Amniotic stem cell (primary cell): ENCODE measurements around the gene SPATA46.
"Not testable (repeated sequence)": the region's sequence is repeated elsewhere in the genome, so short reads cannot be mapped to it uniquely, and the experiment has no call there.

Source experiments
- DNase-seq: peaks from one replicate; lab custom pipeline; 2025; lab: John Stamatoyannopoulos, UW

Gene SPATA46

DNA sequence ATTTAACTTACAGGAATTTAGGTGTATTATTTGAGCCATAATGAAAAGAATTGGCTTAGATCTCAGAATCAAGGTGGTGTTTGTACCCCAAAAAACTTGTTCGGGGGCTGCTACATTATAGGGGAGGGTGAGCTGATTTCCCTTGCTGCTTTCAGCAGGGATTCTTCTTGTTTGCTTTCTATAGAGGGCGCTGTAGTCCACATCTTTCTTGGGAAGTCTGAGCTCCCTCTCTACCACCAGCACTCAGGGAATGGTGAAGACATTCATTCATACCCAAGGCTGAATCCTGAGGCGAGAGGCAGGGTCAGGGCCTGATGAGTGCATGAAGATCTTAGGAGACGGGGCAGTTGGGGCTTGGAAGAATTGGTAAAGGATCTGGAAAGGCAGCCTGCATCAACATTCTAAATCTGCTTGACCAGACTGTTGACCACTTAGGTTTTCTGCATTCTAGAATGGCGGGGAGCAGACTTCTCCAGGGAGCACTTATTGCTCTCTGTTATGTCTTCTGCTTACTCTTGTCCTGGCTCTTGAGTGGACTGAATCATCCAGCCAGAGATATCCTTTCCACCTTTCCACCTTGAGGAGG is 18.9 kb downstream of the SPATA46 start:
- DNase-seq: peak; percentile 35

DNA sequence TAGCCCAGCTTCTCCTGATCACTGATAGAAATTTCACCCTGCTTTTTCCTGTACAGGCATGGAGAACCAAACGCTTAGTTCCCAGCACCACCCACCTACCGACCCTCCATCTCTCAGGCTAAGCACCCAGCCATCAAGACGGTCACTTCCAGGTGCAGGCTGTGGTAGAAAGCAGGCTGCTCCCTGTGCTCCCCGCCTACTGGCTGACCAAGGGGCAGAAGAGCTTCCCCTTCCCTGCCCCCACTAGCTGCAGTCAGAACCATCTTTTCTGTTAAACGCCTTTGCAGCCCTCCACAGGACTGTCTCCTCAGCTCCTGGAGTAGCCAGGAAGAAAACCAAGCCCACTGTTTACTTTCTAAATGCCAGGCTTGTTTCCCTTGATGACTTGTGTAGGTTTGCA is 23.0 kb downstream of the SPATA46 start:
- no peak for DNase-seq

DNA sequence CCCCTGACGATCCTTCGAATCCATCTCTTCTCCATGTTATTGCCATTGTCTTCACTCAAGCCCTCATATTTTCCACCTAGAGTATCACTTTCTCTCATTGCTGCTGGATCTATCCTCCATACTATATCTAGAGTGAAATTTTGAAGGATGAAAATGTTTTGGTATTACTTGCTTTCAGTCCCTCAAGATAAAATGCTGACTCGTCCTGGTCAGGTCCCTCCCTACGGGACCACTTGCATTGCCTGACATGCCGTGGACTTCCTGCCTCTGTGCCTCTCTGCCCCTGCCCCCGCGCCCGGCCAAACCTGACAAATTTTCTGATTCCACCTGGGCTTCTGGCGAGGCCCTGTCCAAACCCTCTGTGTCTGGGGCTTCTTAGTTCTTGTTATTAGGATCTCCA is 23.6 kb downstream of the SPATA46 start:
- no peak for DNase-seq

DNA sequence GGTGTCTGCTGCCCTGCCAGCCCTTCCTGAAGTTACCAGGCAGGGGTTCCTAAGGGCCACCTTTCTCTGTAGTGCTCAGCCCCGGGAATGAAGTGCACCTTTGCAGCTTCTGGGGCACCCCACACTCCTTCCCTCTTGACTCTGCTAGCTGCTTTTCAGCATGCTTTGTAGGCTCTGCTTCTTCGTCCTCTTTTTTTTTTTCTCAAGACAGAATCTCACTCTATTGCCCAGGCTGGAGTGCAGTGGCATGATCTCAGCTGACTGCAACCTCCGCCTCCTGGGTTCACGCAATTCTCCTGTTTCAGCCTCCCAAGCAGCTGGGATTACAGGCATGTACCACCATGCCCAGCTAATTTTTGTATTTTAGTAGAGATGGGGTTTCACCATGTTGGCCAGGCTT is 24.8 kb downstream of the SPATA46 start:
- not testable (repeated sequence) for DNase-seq

DNA sequence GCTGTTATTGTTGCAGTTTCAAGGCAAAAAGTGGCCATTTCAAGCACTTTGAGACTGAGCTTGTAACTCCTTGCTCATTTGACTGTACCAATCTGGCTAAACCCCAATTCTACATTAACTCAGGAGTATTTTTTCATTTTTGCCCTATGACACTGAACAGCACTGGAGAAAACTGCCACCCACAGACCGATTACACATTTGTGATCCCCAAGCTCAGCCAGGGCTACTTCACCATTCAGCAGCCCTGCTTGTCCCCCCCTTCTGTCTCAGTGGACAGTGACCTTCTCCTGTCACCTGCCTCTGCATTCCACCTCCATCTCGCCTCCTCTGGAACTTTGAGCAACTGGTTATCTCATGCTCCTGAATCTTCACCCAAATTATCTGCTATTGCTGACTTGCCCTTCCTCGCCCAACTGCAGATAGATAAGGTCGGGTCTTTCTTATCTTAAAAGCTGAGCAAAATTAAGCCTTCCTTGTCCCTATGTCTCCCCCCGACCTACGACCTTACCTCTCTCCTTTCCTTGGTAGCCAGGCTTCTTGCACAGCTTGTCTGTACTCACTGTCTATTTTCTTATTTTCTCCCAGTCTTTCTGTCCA is 25.3 kb downstream of the SPATA46 start:
- DNase-seq: no peak

DNA sequence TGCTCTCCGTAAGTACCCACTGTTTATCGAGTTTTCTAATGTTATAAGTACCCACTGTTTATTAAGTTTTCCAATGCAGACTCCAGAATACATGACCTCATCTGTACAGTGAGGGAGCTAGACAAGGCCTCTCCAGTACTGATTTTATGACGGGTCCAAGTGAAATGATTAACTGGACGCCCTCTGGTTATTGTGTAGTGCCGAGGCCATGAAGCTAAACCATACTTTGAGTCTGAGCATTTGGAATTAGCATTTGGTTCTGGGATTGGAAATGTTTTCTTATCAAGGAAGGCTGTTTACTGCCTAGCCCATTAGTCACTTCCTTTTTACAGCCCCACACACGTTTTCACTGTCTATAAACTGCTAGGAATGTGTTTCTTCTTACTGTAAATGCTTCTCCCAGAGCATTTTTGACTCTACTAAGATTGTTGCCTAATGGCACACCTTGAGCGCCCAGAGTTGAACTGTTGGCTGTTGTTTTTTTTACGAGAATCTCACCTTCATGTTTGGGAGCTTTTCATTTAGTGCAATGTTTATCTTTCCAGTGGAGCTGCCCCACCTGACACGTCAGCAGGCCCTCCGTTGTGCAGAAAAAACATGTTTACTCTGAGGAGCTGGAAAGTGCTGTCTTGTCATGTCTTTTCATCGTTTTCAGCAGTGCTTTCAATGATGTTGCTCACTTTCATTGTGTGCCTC is 26.9 kb downstream of the SPATA46 start:
- DNase-seq: no peak

DNA sequence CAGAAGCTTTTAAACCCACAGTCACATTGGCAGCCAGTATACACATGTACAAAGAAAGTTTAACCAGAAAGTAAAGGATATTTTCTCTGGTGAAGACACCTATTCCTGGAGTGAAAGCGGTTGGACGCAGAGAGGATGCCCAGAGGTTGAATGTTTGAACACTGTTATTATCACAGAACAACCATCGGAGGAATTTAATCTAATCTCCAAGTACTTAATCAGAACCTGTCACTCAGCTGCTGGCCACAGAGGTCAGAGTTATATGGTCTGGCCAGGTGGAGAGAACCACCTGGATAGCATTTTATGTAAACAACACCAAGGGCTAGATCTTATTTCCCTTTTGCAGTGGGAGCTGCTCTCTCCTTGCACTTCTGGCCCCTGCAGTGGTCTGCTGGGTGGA is 29.4 kb downstream of the SPATA46 start:
- no peak for DNase-seq

DNA sequence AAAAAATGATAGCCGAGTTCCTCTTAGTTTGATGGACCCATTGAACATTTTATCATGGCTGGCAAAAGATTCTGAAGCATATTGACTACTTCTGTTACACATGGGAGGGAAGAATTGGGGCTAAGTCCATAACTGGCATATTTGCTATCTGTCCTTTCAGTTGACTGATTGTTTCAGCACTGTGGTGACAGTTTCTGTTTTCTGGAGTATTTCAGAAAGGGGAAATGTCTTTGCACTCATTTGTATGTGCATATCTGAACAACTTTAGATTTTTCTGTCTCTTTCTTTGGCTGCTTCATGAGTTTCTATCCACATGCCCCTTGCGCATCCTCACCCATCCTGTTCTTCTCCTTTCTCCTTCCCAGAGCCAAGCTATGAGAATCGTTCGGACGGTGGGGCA is 33.2 kb downstream of the SPATA46 start:
- no peak for DNase-seq

DNA sequence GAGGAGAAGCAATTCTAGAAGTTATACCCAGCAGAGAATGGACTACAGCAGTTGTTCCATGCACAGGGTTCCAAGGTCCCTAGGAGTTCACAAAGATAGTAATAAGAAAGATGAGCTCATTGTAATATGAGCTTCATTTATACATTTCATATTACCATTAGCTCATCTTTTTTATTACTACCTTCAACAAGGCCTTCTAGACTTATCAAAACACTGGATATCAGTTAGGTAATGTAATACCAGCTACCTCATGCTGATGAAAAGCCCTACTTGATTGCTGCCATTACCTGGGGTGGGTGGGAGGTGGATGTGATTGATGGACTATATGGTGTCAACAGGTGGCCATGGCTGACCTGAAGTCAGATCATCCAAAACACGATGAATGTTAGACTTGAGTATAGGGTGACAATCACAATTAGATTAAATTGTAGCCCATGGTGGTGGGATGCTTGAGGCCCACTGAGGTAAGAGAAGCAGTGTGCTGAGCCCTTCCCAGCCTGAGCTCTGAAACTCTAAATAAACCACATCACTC is 34.1 kb downstream of the SPATA46 start:
- no peak for DNase-seq

DNA sequence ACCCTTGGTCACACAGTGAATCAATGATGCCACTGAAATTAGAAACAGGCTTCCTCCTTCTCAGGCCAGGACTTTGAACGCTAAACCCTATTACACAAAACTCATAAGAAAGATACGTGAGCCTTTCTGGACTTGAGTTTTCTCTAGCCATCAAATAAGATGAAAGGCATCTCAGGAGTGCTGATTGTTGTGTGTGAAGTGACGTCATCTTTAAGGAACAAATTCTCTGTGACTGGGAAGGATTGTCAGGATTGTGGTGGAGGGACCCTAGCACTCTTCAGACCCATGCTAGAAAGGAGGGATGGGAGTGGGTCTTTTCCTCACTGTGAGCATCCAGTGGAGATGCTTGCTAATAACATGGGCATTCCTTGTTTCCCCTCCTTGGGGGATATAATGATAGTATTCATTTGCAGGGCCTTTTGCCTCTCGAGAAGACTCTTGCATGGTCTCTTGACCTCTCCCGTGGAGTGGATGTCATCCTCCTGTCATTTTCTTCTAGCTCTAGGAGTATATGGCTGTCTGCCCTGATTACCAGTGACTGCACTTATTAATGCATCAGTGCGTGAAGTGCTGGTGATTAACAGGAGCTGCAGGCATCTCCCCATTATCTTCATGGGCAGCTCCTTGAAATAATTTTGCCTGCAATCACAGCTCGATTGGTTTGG is 39.9 kb downstream of the SPATA46 start:
- DNase-seq: no peak

DNA sequence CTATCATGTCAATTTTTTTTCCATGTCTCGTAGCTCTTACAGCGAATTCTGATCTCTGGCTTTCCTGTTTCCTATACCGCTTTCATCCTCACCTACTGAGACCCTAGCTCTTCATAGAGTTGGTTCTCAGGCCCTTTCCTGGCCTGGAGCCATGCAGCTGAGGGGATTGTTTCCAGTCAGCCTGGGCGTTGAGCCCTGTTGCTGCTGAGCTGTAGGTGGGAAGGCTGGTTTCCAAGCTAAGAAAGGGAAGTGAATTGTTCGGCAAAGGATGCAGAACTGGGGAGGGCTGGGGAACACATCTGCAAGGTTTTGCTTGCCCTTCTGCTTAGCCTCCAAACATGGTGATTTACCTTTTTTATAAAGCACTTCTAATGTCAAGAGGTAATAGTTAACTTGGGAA is 41.5 kb downstream of the SPATA46 start:
- no peak for DNase-seq

DNA sequence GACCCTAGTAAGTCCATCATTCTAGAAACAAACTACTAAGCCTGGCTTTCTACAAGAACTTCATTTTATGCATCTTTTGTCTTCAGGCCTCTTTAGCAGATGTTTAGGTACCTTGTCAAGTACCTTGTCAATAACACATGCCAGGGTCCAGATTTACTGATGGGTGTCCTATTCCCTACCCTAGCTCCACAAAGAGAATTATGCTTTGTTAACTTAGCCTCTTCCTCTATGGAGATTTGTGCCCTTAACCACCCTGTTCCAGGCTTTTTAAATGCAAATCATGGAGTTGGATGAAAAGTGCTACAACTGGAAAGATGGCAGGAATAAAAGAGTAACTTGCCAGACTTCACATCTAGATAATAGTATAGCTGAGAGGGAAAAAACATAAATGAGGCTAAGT is 42.7 kb downstream of the SPATA46 start:
- DNase-seq: no peak

DNA sequence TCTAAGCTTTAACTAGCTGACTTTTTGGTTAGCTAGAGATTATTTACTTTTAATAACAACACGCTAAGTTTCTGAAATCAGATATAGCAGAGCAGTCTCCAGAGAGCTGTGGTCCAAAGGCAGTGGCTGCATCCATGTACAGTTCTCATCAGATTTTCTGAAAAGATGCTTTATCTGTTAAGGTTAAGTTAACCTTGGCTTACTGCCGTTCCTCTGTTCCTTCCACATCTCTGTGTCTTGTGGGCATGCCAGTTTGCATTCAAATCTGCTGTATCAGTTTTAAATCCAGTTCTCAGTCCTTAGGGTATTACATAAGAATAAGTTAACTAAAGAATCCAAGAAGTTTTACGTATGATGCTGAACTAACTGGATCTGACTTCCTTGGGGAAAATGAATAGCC is 46.8 kb downstream of the SPATA46 start:
- no peak for DNase-seq

DNA sequence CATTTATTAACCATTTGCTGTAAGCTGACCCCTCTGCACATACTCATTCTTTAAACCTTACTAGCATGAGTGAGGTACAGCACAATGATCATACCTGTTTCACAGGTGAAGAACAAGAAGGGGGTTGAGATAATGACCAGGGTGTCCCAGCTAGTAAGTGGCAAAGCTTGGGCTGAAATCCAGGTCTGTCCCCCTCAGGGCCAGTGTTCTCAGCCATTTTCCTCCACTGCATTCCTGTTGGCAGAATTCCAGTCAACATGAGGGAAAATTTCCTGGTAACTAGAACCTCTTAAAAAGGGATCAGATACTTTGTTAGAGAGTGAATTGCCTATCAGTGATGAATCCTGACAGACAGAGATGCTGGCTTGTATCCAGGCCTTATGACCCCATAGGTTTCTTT is 48.1 kb downstream of the SPATA46 start:
- no peak for DNase-seq

DNA sequence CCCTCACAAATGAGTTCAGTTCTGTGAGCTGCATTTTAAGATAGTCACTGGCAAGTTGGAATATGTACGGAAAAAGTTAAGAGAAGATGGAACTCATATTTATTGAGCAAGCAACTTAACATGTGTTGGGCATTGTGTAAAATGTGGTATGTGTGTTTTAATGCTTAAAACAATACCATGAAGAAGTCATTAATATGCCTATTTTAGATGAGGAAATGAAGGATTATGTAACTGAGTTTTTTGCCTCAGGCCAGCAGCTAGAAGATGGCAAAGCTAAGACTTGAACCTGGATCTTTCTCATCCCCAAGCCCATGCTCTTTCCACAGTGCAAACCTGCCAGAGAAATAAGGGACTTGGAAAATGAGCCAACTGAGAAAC is 48.9 kb downstream of the SPATA46 start:
- DNase-seq: no peak

DNA sequence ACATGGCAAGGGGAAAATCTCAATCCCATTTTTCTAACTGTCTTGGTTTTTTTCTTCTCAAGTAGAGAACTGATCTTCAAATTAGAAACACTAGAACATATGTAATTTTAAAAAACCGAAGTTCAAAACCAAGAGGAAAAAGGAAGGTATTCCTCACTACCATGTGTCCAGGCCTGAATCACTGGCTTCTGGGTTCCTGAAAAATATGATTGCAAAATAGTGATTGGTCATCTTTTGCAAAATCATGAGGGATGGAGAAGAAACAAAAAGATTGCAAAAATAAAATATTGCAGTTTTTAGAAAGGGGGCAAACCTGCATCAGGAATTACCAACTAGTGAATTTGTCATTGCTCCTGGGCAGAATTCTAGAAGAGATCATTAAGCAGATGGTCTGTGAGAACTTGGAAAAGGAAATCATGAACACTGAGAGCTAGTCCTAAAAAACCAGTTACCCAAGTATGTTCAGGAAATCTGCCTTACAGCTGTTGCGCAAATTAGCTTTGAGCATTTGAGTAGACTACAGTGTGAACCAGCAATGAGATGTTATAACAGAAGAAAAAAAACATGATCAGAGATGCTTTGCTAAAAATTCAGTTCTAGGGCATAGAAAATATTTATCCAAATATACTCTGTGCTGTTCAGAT is 49.4 kb downstream of the SPATA46 start:
- DNase-seq: no peak

DNA sequence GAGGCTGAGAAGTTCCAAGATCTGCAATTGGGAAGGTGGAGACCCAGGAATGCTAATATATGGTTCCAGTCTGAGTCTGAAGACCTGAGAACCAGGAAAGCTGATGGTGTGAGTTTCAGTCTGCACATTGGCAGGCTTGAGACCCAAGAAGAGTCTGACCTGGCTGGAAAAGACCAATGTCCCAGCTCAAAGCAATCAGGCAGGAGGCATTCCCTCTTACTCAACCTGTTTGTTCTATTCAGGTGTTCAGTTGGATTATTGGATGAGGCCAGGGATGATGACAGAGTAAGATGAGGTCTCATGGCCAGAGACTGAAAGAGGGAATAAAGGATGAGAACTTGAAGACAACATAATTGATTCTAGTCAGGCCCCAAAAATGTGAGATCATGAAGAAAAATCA is 50.1 kb downstream of the SPATA46 start:
- DNase-seq: no peak

DNA sequence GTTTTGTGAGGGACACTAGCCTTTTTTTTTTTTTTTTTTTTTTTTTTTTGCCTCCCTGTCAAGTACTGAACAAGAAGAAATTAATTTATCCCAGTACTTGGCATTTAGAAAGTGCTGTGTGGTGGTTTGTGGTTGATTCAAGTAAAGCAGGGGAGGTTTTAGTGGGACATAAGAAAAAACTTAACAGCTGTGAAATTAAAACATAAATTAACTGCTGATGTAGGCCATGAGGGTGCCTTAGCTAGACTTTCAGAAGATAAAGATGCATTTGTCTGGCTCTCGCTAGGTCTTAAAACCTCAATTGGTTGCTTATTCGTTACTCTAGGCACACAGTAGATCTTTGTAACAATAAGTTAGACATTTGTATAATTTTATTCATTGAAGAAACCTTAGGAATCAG is 52.3 kb downstream of the SPATA46 start:
- no peak for DNase-seq
